HG03575 (cell line): ENCODE data around the gene PRR20A.
"Not testable (repeated sequence)": the region's sequence is repeated elsewhere in the genome, so short reads cannot be mapped to it uniquely, and the experiment has no call there.

Experiments used
- ATAC-seq: cut with Tn5 transposase; IDR thresholded peaks from one replicate; pipeline ENCODE4 v1.9.1; 2021; ENCODE audit not compliant: unreplicated experiment, insufficient number of reproducible peaks, low FRiP score; ENCODE audit errors: extremely low read depth

Gene PRR20A

DNA sequence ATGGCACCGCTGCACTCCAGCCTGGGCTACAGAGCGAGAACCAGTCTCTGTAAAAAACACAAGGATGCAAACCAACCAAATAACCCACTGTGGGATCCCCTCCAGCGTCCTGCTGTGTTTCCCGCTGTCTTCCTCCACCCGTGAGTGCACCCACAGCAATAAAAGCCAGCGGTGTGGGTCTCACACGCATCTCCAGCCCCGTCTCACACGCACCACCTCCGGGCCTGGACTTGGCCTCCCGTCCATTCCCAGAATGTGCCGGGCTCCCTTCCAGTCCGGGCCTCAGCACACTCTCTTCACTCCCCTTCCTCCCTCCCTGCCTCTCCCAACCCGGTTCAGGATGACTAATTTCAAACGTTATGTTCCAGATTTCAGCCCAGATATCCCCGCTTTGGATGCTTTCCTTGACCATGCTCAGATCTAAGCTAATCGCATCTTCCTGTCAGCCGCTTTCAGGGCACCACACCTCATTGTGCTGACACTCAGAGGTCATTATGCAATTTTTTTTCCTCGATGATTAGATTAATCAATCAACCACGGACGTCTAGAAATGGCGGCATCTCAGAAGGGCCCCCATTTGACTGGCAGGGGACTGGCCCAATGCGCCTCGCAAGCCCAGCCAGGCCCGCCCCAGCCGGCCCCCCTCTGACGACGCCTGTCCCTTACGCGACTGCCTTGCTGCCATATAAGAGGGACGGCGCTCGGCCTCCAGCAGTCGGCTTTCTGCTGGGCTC, at the start of gene PRR20A:
TSS of gene PRR20A (plus strand) at position 684 of the 734 bp plus-strand sequence. CDS start 387 bp downstream, outside the sequence.
- ATAC-seq: not testable (repeated sequence)

- ATAC-seq: no peak
Observed at GRCh38 chr13:57114945-57115344, 25.8 kb upstream of the PRR20A start.

GRCh38 chr13:57123681-57124080, 17.0 kb upstream of the PRR20A start:
- ATAC-seq: no peak

DNA sequence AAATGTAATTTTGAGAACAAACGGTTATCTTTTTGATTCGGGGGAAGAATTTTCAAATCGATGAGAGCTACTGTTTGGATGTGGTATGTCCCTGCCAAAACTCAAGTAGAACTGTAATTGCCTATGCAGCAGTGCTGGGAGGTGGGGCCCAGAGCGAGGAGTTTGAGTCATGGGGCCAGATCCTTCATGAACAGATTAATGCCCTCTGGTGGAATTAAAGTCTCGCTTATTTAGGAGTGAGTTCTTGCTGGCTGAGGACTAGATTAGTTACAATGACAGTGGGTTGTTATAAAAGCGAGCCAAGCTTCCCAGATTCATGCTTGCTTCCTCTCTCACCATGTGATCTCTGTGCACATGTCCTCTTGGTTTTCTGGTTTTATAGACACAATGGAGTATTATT, 11.8 kb upstream of the PRR20A start:
- no peak for ATAC-seq

GRCh38 chr13:57136093-57136492, 4.6 kb upstream of the PRR20A start:
- no peak for ATAC-seq

DNA sequence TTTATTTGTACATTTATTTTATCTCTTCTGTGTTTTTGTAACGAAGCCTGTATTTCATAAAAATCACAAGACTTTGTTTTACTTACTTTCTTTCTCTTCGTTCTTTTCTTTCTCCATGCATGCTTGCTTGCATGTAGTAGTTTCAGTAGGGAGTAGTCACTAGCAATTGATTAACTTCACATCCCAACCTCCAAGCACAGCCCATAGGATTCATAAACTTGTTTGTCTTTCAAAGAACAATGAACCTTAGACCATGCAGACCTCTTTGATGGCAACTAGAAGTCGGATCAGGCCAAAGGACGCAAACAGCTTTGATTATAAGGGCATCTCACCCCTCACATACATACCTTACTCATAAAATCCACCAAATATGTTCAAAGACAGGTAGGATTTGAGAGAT, 3.1 kb upstream of the PRR20A start:
- no peak for ATAC-seq

- no peak for ATAC-seq
Observed at GRCh38 chr13:57138988-57139387, 1.7 kb upstream of the PRR20A start.

- not testable (repeated sequence) for ATAC-seq
Observed at GRCh38 chr13:57139781-57140180, 937 bp upstream of the PRR20A start.

DNA sequence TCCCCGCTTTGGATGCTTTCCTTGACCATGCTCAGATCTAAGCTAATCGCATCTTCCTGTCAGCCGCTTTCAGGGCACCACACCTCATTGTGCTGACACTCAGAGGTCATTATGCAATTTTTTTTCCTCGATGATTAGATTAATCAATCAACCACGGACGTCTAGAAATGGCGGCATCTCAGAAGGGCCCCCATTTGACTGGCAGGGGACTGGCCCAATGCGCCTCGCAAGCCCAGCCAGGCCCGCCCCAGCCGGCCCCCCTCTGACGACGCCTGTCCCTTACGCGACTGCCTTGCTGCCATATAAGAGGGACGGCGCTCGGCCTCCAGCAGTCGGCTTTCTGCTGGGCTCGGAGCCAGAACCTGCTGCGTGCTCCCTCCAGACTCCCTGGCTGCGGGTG, 6.5 kb downstream of the PRR20A start, which contains the start of gene PRR20B:
TSS of gene PRR20B (plus strand) at position 301 of the 400 bp plus-strand sequence. CDS start 387 bp downstream, outside the sequence.
- not testable (repeated sequence) for ATAC-seq

DNA sequence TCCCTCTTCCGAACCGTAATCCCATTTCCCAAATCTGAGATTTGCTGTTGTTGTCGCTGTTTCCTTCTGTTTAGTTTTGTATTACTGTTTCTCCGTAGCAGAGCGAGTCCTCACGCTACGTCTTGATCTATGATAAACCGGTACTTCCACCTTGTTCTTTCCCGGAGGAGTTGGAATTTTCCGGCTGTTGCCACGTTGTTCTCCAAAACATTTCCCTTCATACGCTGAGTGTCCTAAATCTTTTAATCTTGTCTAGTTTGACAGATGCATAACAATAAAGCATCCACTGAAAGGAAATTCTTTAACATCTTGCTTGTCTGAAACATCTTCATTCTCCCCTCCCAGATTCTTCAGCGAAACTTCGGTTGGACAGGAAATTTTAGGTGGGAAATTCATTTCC, 7.4 kb downstream of the PRR20A start:
- not testable (repeated sequence) for ATAC-seq

DNA sequence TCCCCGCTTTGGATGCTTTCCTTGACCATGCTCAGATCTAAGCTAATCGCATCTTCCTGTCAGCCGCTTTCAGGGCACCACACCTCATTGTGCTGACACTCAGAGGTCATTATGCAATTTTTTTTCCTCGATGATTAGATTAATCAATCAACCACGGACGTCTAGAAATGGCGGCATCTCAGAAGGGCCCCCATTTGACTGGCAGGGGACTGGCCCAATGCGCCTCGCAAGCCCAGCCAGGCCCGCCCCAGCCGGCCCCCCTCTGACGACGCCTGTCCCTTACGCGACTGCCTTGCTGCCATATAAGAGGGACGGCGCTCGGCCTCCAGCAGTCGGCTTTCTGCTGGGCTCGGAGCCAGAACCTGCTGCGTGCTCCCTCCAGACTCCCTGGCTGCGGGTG, 13.0 kb downstream of the PRR20A start, which contains the start of gene PRR20C:
TSS of gene PRR20C (plus strand) at position 301 of the 400 bp plus-strand sequence. CDS start 387 bp downstream, outside the sequence.
- not testable (repeated sequence) for ATAC-seq

- not testable (repeated sequence) for ATAC-seq
Observed at GRCh38 chr13:57160332-57160731, 19.6 kb downstream of the PRR20A start, which contains the start of gene PRR20D. TSS of gene PRR20D (plus strand) at chr13:57160632. CDS start at chr13:57161019, 387 bp downstream.

DNA sequence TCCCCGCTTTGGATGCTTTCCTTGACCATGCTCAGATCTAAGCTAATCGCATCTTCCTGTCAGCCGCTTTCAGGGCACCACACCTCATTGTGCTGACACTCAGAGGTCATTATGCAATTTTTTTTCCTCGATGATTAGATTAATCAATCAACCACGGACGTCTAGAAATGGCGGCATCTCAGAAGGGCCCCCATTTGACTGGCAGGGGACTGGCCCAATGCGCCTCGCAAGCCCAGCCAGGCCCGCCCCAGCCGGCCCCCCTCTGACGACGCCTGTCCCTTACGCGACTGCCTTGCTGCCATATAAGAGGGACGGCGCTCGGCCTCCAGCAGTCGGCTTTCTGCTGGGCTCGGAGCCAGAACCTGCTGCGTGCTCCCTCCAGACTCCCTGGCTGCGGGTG, 26.2 kb downstream of the PRR20A start, which contains the start of gene PRR20E:
TSS of gene PRR20E (plus strand) at position 301 of the 400 bp plus-strand sequence. CDS start 387 bp downstream, outside the sequence.
- ATAC-seq: not testable (repeated sequence)

DNA sequence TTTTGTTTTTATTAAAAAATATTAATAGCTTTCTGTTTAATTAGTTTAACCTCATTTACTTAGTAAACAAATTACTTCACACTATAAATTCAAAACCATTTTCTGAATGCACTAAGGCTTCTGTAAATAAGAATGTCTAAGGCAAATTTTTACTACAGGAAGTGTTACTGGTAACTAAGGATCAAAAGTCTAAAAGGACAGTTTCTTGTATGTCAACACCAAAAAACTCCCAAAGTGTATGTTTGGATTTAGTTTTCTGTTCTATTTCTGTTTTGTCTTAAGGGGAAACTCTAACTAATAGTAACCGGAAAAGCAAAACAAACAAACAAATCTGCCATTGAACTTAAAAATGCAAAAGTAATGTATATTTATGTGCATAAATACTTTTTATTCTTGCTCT, 50.9 kb downstream of the PRR20A start:
- no peak for ATAC-seq
